D721Med (cell line): Measurements from ENCODE around the gene AGXT.

ENCODE experiments used
- DNase-seq: peaks from one replicate; pipeline ENCODE4 v3.0.0; 2011; ENCODE audit warnings: low spot score; ENCODE audit not compliant: insufficient read length
- FAIRE-seq: peaks from 2 replicates; lab custom pipeline; 2011; peaks lifted over from hg19 to GRCh38; lab: Jason Lieb, UNC
- CTCF ChIP-seq: IDR thresholded peaks from 2 replicates; pipeline ENCODE4 v1.5.1; 2012; ENCODE audit warnings: mild to moderate bottlenecking, control low read depth; ENCODE audit not compliant: insufficient read depth; ENCODE audit errors: missing control alignments

AGXT gene

GRCh38 chr2:240861547-240861946 lies 7.1 kb upstream of the AGXT start:
- FAIRE-seq (no peak), DNase-seq (no peak)
- TF ChIP-seq CTCF: no peak

GRCh38 chr2:240864475-240864874 lies 4.1 kb upstream of the AGXT start:
- no peak for TF ChIP-seq CTCF
- FAIRE-seq: no peak
- no peak for DNase-seq

GRCh38 chr2:240865391-240865790 lies 3.2 kb upstream of the AGXT start:
- TF ChIP-seq CTCF: no peak
- no peak for DNase-seq

GRCh38 chr2:240869109-240869955 lies 708 bp downstream of the AGXT start:
- DNase-seq (no peak), FAIRE-seq (no peak)
- no peak for TF ChIP-seq CTCF

More at GRCh38 chr2:240865391-240865790, 3.2 kb upstream of the AGXT start:
- no peak for FAIRE-seq

- no peak for TF ChIP-seq CTCF
- DNase-seq (no peak), FAIRE-seq (no peak)
Observed at GRCh38 chr2:240869956-240870875, 1.6 kb downstream of the AGXT start.

GRCh38 chr2:240871071-240871958 lies 2.7 kb downstream of the AGXT start:
- DNase-seq: no peak
- FAIRE-seq: no peak
- TF ChIP-seq CTCF: no peak
